Neural cell (in vitro differentiated cells): ENCODE measurements around the gene VTI1B. TPM values are rescaled to one million over a fixed set of nuclear protein-coding genes. Genes with fewer than 3 reads are reported as not detected.
"Not testable (repeated sequence)": the region's sequence is repeated elsewhere in the genome, so short reads cannot be mapped to it uniquely, and the experiment has no call there.

Experiments used
- H2AFZ ChIP-seq: fragments of 200-600, 300-800 bp; sonication (generic), shearing (Covaris generic); 2 replicates; pipeline ENCODE4 v1.6.0; 2014; ENCODE audit warnings: low read depth, mild to moderate bottlenecking, antibody characterized with exemption, low read length, moderate library complexity
- H3F3A ChIP-seq: fragments of 200-600 bp; shearing (Covaris generic); 2 replicates; pipeline ENCODE4 v1.6.1; 2016; ENCODE audit warnings: mild to moderate bottlenecking, moderate library complexity, mixed read lengths, antibody characterized with exemption, low read length; ENCODE audit not compliant: insufficient read depth, poor library complexity, severe bottlenecking
- H3K27ac ChIP-seq: fragments of 200-600, 300-800 bp; sonication (generic), shearing (Covaris generic); 2 replicates; pipeline ENCODE4 v1.5.1; 2014; ENCODE audit warnings: mild to moderate bottlenecking, low read length, moderate library complexity
- H3K27me3 ChIP-seq: fragments of 300-800, 200-600 bp; sonication (generic), shearing (Covaris generic); 2 replicates; pipeline ENCODE4 v1.6.0; 2014; ENCODE audit warnings: mild to moderate bottlenecking, low read depth, low read length, moderate library complexity; ENCODE audit not compliant: insufficient read depth
- H3K36me3 ChIP-seq: fragments of 300-800, 200-600 bp; sonication (generic), shearing (Covaris generic); 2 replicates; pipeline ENCODE4 v1.5.1; 2014; ENCODE audit warnings: mild to moderate bottlenecking, antibody characterized with exemption, low read length, moderate library complexity; ENCODE audit not compliant: insufficient read depth
- H3K4me2 ChIP-seq: fragments of 300-800, 200-600 bp; sonication (generic), shearing (Covaris generic); 2 replicates; pipeline ENCODE4 v1.6.0; 2014; ENCODE audit warnings: mild to moderate bottlenecking, low read length
- H3K4me3 ChIP-seq: fragments of 300-800, 200-600 bp; sonication (generic), shearing (Covaris generic); 2 replicates; pipeline ENCODE4 v1.5.1; 2014; ENCODE audit warnings: mild to moderate bottlenecking, low read length, moderate library complexity
- H3K79me2 ChIP-seq: fragments of 200-600 bp; shearing (Covaris generic); replicated peaks from 2 replicates; pipeline ENCODE4 v1.6.0; 2014; ENCODE audit warnings: mild to moderate bottlenecking, low read length, moderate library complexity; ENCODE audit not compliant: insufficient read depth
- H3K9ac ChIP-seq: fragments of 300-800, 200-600 bp; sonication (generic), shearing (Covaris generic); 2 replicates; pipeline ENCODE4 v1.6.1; 2016; ENCODE audit warnings: mild to moderate bottlenecking, low read length, mixed read lengths
- H3K9me2 ChIP-seq: fragments of 200-600 bp; shearing (Covaris generic); 2 replicates; pipeline ENCODE4 v1.6.1; 2016; ENCODE audit warnings: mild to moderate bottlenecking, low read length, mixed read lengths; ENCODE audit not compliant: insufficient read depth
- H3K9me3 ChIP-seq: fragments of 200-600, 300-800 bp; sonication (generic), shearing (Covaris generic); 2 replicates; pipeline ENCODE4 v1.6.1; 2016; ENCODE audit warnings: mild to moderate bottlenecking, mixed run types, low read length, moderate library complexity, mixed read lengths
- H4K20me1 ChIP-seq: fragments of 200-600 bp; shearing (Covaris generic); 2 replicates; pipeline ENCODE4 v1.6.1; 2016; ENCODE audit warnings: mild to moderate bottlenecking, mixed run types; ENCODE audit not compliant: insufficient read depth
- CTCF ChIP-seq: fragments of 450-650 bp; IDR thresholded peaks from 2 replicates; pipeline ENCODE4 v1.5.1; 2014; ENCODE audit warnings: antibody characterized with exemption, mild to moderate bottlenecking, moderate library complexity; ENCODE audit not compliant: poor library complexity, severe bottlenecking
- EP300 ChIP-seq: fragments of 450-650 bp; conservative IDR thresholded peaks from 2 replicates; pipeline ENCODE4 v1.6.1; 2014; ENCODE audit warnings: antibody characterized with exemption, mild to moderate bottlenecking, moderate library complexity; ENCODE audit not compliant: poor library complexity, severe bottlenecking
- EZH2 ChIP-seq: fragments of 200-600, 300-800 bp; shearing (Covaris generic), sonication (generic); IDR thresholded peaks from 2 replicates; pipeline ENCODE4 v1.6.1; 2014; ENCODE audit warnings: antibody characterized with exemption, low read length, borderline replicate concordance, mild to moderate bottlenecking; ENCODE audit not compliant: insufficient read depth, poor library complexity, severe bottlenecking
- MXI1 ChIP-seq: fragments of 450-650 bp; conservative IDR thresholded peaks from 2 replicates; pipeline ENCODE4 v1.6.1; 2014; ENCODE audit warnings: antibody characterized with exemption, mild to moderate bottlenecking; ENCODE audit not compliant: poor library complexity, severe bottlenecking
- POLR2AphosphoS5 ChIP-seq: IDR thresholded peaks from 2 replicates; pipeline ENCODE4 v1.6.1; 2012
- RAD21 ChIP-seq: fragments of 450-650 bp; conservative IDR thresholded peaks from 2 replicates; pipeline ENCODE4 v1.6.1; 2014; ENCODE audit warnings: antibody characterized with exemption, mild to moderate bottlenecking, moderate library complexity
- REST ChIP-seq: IDR thresholded peaks from 2 replicates; pipeline ENCODE4 v1.6.1; 2012; ENCODE audit warnings: borderline replicate concordance
- SMC3 ChIP-seq: fragments of 450-650 bp; conservative IDR thresholded peaks from 2 replicates; pipeline ENCODE4 v1.6.1; 2014; ENCODE audit warnings: antibody characterized with exemption, mild to moderate bottlenecking, moderate library complexity; ENCODE audit not compliant: poor library complexity
- TAF1 ChIP-seq: IDR thresholded peaks from 2 replicates; pipeline ENCODE4 v1.6.1; 2012; ENCODE audit warnings: low read depth
- polyA plus RNA-seq: library from polyadenylated mRNA; depleted of rRNA; stranded (reverse); fragments of >200 nt; gene quantifications from 2 replicates; pipeline ENCODE4 v1.2.3, GENCODE V29; 2014

VTI1B gene
- polyA plus RNA-seq, 1 donor from 2014 or later: 78.6 TPM

GRCh38 chr14:67703997-67704396, 29.6 kb upstream of the VTI1B start:
- Histone ChIP-seq H2AFZ (no peak overlapping the region), H4K20me1 (no peaks in the 10 kb centered on the region), H3K4me2 (no peak overlapping the region), H3F3A (no peaks in the 10 kb centered on the region), H3K27ac (no peak overlapping the region), H3K4me3 (no peak overlapping the region), H3K27me3 (no peaks in the 10 kb centered on the region), H3K9me2 (no peaks in the 10 kb centered on the region), H3K36me3 (no peaks in the 10 kb centered on the region), H3K9me3 (no peaks in the 10 kb centered on the region), H3K9ac (no peak overlapping the region), H3K79me2 (no peaks in the 10 kb centered on the region)
- TF ChIP-seq EZH2: no peak
- TF ChIP-seq SMC3: no peak
- TF ChIP-seq TAF1: no peak
- no peak for TF ChIP-seq EP300
- no peak for TF ChIP-seq REST
- no peak for TF ChIP-seq RAD21
- no peak for TF ChIP-seq CTCF
- TF ChIP-seq MXI1: no peak
- TF ChIP-seq POLR2AphosphoS5: no peak

- not testable (repeated sequence) for H4K20me1 ChIP-seq, H3K27ac ChIP-seq, H3F3A ChIP-seq, H2AFZ ChIP-seq, H3K9me3 ChIP-seq, H3K36me3 ChIP-seq, H3K9me2 ChIP-seq, H3K79me2 ChIP-seq, H3K27me3 ChIP-seq, H3K9ac ChIP-seq, H3K4me3 ChIP-seq, H3K4me2 ChIP-seq
These were observed 27.1 kb upstream of the VTI1B start, which contains the start of gene RDH12 for GRCh38 chr14:67701492-67701891. TSS of gene RDH12 (plus strand) at chr14:67701886. CDS start at chr14:67722643, 20,757 bp downstream.

- Histone ChIP-seq H3K9ac (no peak overlapping the region), H4K20me1 (no peaks in the 10 kb centered on the region), H3K4me2 (no peak overlapping the region), H3K79me2 (peaks cover 11% of the 10 kb centered on the region), H3K27me3 (no peaks in the 10 kb centered on the region), H3F3A (no peaks in the 10 kb centered on the region), H3K4me3 (no peak overlapping the region), H3K9me3 (no peaks in the 10 kb centered on the region), H3K27ac (no peak overlapping the region), H3K36me3 (no peaks in the 10 kb centered on the region), H2AFZ (no peak overlapping the region), H3K9me2 (no peaks in the 10 kb centered on the region)
- TF ChIP-seq MXI1 (no peak), CTCF (no peak), RAD21 (no peak), EZH2 (no peak), SMC3 (no peak), REST (no peak), POLR2AphosphoS5 (no peak), EP300 (no peak), TAF1 (no peak)
These were observed 23.7 kb upstream of the VTI1B start for GRCh38 chr14:67698179-67698578.
